ENCODE results near the gene CNGA1. TPM values are rescaled to one million over a fixed set of nuclear protein-coding genes. Genes with fewer than 3 reads are reported as not detected.

The CNGA1 gene
- total and polyA plus RNA-seq, 2 donors = 2.5 to 8.2 TPM

DNA sequence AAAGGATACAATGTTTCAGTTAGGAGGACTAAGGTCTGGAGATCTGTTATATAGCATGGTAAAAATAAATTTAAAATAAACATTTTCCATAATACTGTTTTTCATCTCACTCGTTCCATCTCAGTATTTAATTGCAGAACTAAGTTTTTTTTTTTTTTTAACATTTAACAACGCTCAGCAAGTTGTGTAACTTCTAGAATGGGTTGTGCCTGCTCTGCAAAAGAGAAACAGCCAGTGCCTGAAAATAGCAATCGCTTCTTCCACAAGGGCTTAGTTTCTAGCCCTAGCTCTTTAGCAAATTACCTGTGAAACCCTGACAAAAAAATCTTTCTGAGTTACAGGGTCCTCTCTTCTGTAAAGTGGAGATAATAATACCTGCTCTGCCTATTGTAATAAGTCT is 41.9 kb downstream of the CNGA1 start:
- 68% methylated on average over 3 of the region's 3 CpGs for WGBS
- Histone ChIP-seq H3K4me3 (ENCODE audit: low read depth, low read length) (no peak overlapping the region), H3K4me1 (ENCODE audit: insufficient read depth) (no peaks in the 10 kb centered on the region), H3K27ac (ENCODE audit: low read depth) (no peak overlapping the region), H3K36me3 (ENCODE audit: insufficient read depth) (no peaks in the 10 kb centered on the region)
- no peak for DNase-seq (ENCODE audit: extremely low spot score)

GRCh38 chr4:47972721-47973120 is 43.8 kb downstream of the CNGA1 start:
- Histone ChIP-seq H3K27ac (ENCODE audit: low read depth) (no peak overlapping the region), H3K4me3 (ENCODE audit: low read depth, low read length) (no peak overlapping the region)
- WGBS = 81% methylated on average over 1 of the region's 1 CpG

DNA sequence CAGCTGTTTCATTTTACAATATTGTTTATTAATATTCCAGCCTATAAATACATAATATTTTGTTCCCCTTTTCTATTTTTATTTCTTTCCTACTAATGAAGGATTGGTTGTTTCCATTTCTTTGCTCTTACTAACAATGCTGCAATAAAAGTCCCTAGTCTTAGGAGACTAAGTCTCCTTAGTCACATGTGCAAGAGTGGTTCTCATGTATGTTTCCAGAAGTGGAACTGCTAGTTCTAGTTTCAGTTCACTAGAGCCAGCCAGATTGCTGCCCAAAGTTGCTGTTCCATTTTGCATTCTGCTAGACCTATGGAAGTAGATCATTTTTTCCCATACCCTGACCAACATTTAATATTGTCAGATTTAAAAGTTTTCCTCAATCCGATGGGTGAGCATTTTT is 44.3 kb downstream of the CNGA1 start:
- Histone ChIP-seq H3K4me3 (ENCODE audit: low read depth, low read length) (no peak overlapping the region), H3K27ac (ENCODE audit: low read depth) (no peak overlapping the region), H3K36me3 (ENCODE audit: insufficient read depth) (no peaks in the 10 kb centered on the region), H3K4me1 (ENCODE audit: insufficient read depth) (no peaks in the 10 kb centered on the region)
- DNase-seq (ENCODE audit: extremely low spot score) = no peak
- WGBS = 90% methylated on average over 1 of the region's 1 CpG

More at GRCh38 chr4:47972721-47973120, 43.8 kb downstream of the CNGA1 start:
- no peaks in the 10 kb centered on the region for H3K36me3 ChIP-seq (ENCODE audit: insufficient read depth)
- no peak for DNase-seq (ENCODE audit: extremely low spot score)
- no peaks in the 10 kb centered on the region for H3K4me1 ChIP-seq (ENCODE audit: insufficient read depth)

GRCh38 chr4:47968847-47969246 is 47.6 kb downstream of the CNGA1 start:
- no peaks in the 10 kb centered on the region for H3K4me1 ChIP-seq (ENCODE audit: insufficient read depth)
- no peak overlapping the region for H3K27ac ChIP-seq (ENCODE audit: low read depth)
- DNase-seq (ENCODE audit: extremely low spot score) = no peak
- no peak overlapping the region for H3K4me3 ChIP-seq (ENCODE audit: low read depth, low read length)
- H3K36me3 ChIP-seq (ENCODE audit: insufficient read depth) = no peaks in the 10 kb centered on the region

- Histone ChIP-seq H3K4me1 (ENCODE audit: insufficient read depth) (no peaks in the 10 kb centered on the region), H3K4me3 (ENCODE audit: low read depth, low read length) (no peak overlapping the region), H3K27ac (ENCODE audit: low read depth) (no peak overlapping the region), H3K36me3 (ENCODE audit: insufficient read depth) (no peaks in the 10 kb centered on the region)
- no peak for DNase-seq (ENCODE audit: extremely low spot score)
- WGBS = 69% methylated on average over 6 of the region's 6 CpGs
Measured at GRCh38 chr4:47954677-47955076, 61.8 kb downstream of the CNGA1 start.

- Histone ChIP-seq H3K27ac (ENCODE audit: low read depth) (no peak overlapping the region), H3K36me3 (ENCODE audit: insufficient read depth) (no peaks in the 10 kb centered on the region), H3K4me1 (ENCODE audit: insufficient read depth) (no peaks in the 10 kb centered on the region), H3K4me3 (ENCODE audit: low read depth, low read length) (no peak overlapping the region)
- 63% methylated on average over 10 of the region's 10 CpGs for WGBS
- no peak for DNase-seq (ENCODE audit: extremely low spot score)
Measured at GRCh38 chr4:47954245-47954644, 62.2 kb downstream of the CNGA1 start.

- H3K4me1 ChIP-seq (ENCODE audit: insufficient read depth) = no peaks in the 10 kb centered on the region
- DNase-seq (ENCODE audit: extremely low spot score) = no peak
- 86% methylated on average over 5 of the region's 5 CpGs for WGBS
- no peak overlapping the region for H3K4me3 ChIP-seq (ENCODE audit: low read depth, low read length)
- no peak overlapping the region for H3K27ac ChIP-seq (ENCODE audit: low read depth)
- H3K36me3 ChIP-seq (ENCODE audit: insufficient read depth) = no peaks in the 10 kb centered on the region
Measured at GRCh38 chr4:47945930-47946726, 70.4 kb downstream of the CNGA1 start.

- no peak for DNase-seq (ENCODE audit: extremely low spot score)
- H3K36me3 ChIP-seq (ENCODE audit: insufficient read depth) = no peaks in the 10 kb centered on the region
- 67% methylated on average over 10 of the region's 10 CpGs for WGBS
Measured at GRCh38 chr4:47942081-47942819, 74.2 kb downstream of the CNGA1 start.

GRCh38 chr4:47939456-47939855 is 77.0 kb downstream of the CNGA1 start:
- Histone ChIP-seq H3K4me3 (ENCODE audit: low read depth, low read length) (no peak overlapping the region), H3K27ac (ENCODE audit: low read depth) (no peak overlapping the region), H3K4me1 (ENCODE audit: insufficient read depth) (no peaks in the 10 kb centered on the region), H3K36me3 (ENCODE audit: insufficient read depth) (no peaks in the 10 kb centered on the region)
- 87% methylated on average over 5 of the region's 5 CpGs for WGBS
- no peak for DNase-seq (ENCODE audit: extremely low spot score)

More at GRCh38 chr4:47942081-47942819, 74.2 kb downstream of the CNGA1 start:
- Histone ChIP-seq H3K4me3 (ENCODE audit: low read depth, low read length) (no peak overlapping the region), H3K27ac (ENCODE audit: low read depth) (no peak overlapping the region), H3K4me1 (ENCODE audit: insufficient read depth) (no peaks in the 10 kb centered on the region)

DNA sequence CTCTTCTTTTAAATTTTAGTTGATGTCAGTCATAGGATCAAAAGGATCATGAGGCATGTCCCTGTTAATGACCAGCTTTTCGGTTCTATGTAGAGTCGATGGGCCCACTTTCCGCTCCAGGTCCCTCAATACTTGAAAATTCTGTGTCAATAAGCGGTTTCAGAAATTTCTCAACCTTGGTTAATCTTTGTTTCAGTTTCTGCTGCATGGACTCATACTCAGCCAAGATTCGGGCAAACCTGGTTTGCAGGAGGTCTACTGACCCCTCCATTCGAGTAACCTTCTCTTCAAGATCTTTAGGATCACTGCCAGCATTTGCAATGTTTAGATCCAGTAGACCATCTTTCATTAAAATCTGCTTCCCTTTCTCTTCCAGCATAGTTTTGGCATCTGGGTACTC is 80.1 kb downstream of the CNGA1 start:
- H3K4me1 ChIP-seq (ENCODE audit: insufficient read depth) = no peaks in the 10 kb centered on the region
- no peak for DNase-seq (ENCODE audit: extremely low spot score)
- H3K36me3 ChIP-seq (ENCODE audit: insufficient read depth) = no peaks in the 10 kb centered on the region
- no peak overlapping the region for H3K27ac ChIP-seq (ENCODE audit: low read depth)
- H3K4me3 ChIP-seq (ENCODE audit: low read depth, low read length) = no peak overlapping the region
- WGBS = 92% methylated on average over 6 of the region's 6 CpGs

DNA sequence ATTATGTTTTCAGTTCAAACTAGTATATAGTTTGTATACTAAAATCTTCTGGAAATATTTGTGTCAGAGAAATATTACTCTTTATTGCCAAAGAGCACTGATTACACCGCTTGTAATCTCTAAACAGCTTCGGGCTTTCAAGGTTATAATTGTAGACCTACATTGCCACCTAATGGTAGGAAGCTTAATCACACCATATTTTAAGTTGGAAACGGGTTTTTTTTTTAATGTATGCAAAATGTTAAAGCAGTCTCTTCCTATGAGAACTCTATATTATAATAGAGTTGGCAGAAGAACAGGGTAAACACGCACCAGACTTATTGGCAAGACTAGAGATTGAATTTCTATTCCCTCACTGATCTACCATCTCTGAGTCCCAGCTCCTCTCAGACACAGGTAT is 82.6 kb downstream of the CNGA1 start:
- Histone ChIP-seq H3K4me1 (ENCODE audit: insufficient read depth) (no peaks in the 10 kb centered on the region), H3K4me3 (ENCODE audit: low read depth, low read length) (no peak overlapping the region), H3K36me3 (ENCODE audit: insufficient read depth) (no peaks in the 10 kb centered on the region), H3K27ac (ENCODE audit: low read depth) (no peak overlapping the region)
- no peak for DNase-seq (ENCODE audit: extremely low spot score)
- 2% methylated on average over 4 of the region's 4 CpGs for WGBS

GRCh38 chr4:47930971-47931804 is 85.3 kb downstream of the CNGA1 start:
- no peak for DNase-seq (ENCODE audit: extremely low spot score)
- H3K4me3 ChIP-seq (ENCODE audit: low read depth, low read length) = no peak overlapping the region
- H3K36me3 ChIP-seq (ENCODE audit: insufficient read depth) = no peaks in the 10 kb centered on the region
- no peaks in the 10 kb centered on the region for H3K4me1 ChIP-seq (ENCODE audit: insufficient read depth)
- no peak overlapping the region for H3K27ac ChIP-seq (ENCODE audit: low read depth)
- WGBS = 41% methylated on average over 2 of the region's 2 CpGs

- H3K4me3 ChIP-seq (ENCODE audit: low read depth, low read length) = no peak overlapping the region
- no peaks in the 10 kb centered on the region for H3K36me3 ChIP-seq (ENCODE audit: insufficient read depth)
Measured at GRCh38 chr4:47929682-47930201, 86.7 kb downstream of the CNGA1 start.

More at GRCh38 chr4:47929682-47930201, 86.7 kb downstream of the CNGA1 start:
- DNase-seq (ENCODE audit: extremely low spot score) = no peak
- H3K27ac ChIP-seq (ENCODE audit: low read depth) = no peak overlapping the region
- no peaks in the 10 kb centered on the region for H3K4me1 ChIP-seq (ENCODE audit: insufficient read depth)
- WGBS = 58% methylated on average over 4 of the region's 4 CpGs

Measured in urinary bladder (tissue), 4 donors.